Measurements from ENCODE around the gene FBP2. TPM values are rescaled to one million over a fixed set of nuclear protein-coding genes. Genes with fewer than 3 reads are reported as not detected.
"Not testable (repeated sequence)": the region's sequence is repeated elsewhere in the genome, so short reads cannot be mapped to it uniquely, and the experiment has no call there.

FBP2 gene
- total RNA-seq, 4 donors from 2014 or later: not detected

DNA sequence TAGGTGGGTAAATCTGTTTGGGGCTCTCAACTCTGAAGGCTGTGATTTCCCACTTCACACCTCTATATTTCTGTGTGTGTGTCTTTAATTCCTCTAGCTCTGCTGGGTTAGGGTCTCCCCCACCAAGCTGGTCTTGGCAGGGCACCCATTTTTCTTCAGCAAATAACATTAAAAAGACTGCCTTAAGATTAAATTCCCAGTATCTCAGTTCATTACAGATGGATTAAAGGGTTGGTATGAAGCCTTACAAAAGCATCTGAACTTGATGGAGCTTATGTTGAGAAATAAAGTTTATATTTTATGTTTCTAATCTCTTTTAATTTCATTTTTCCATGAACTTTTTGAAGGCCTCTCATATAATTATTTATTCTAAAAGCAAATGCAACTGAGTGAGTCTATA is 27.1 kb downstream of the FBP2 start:
- ATAC-seq (ENCODE audit: low FRiP score) (no peak), DNase-seq (ENCODE audit: low spot score) (no peak)
- TF ChIP-seq, protein P1, sequence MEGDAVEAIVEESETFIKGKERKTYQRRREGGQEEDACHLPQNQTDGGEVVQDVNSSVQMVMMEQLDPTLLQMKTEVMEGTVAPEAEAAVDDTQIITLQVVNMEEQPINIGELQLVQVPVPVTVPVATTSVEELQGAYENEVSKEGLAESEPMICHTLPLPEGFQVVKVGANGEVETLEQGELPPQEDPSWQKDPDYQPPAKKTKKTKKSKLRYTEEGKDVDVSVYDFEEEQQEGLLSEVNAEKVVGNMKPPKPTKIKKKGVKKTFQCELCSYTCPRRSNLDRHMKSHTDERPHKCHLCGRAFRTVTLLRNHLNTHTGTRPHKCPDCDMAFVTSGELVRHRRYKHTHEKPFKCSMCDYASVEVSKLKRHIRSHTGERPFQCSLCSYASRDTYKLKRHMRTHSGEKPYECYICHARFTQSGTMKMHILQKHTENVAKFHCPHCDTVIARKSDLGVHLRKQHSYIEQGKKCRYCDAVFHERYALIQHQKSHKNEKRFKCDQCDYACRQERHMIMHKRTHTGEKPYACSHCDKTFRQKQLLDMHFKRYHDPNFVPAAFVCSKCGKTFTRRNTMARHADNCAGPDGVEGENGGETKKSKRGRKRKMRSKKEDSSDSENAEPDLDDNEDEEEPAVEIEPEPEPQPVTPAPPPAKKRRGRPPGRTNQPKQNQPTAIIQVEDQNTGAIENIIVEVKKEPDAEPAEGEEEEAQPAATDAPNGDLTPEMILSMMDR (IDR thresholded peaks at IDR 0.05): no peak

DNA sequence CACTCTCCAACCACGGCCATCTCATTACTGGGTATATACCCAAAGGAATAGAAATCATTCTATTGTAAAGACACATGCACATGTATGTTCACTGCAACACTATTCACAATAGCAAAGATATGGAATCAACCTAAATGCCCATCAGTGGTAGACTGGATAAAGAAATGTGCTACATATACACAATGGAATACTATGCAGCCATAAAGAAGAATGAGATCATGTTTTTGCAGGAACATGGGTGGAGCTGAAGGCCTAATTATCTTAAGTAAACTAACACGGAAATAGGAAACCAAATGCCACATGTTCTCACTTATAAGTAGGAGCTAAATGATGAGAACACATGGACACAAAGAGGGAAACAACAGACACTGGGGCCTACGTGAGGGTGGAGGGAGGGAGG is 29.3 kb downstream of the FBP2 start:
- DNase-seq (ENCODE audit: low spot score): not testable (repeated sequence)

DNA sequence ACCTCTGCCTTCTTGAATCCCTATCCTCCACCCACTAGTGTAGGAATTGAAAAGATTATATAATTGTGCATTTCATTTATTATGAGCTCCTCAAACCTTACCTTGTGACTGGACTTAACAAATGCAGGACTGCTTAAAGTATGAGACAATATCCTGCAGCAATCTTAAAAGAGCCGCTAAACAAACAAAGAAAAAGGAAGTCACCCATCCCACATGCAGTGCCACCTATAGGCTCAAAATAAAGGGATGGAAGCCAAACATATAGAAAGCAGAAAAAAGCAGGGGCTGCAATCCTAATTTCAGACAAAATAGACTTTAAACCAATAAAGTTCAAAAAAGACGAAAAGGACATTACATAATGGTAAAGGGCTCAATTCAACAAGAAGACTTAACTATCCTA is 30.1 kb downstream of the FBP2 start:
- DNase-seq (ENCODE audit: low spot score): no peak
- TF ChIP-seq, protein P1 (IDR thresholded peaks at IDR 0.05): no peak
- ATAC-seq (ENCODE audit: low FRiP score): no peak

More for the DNA sequence above, 29.3 kb downstream of the FBP2 start:
- ATAC-seq (ENCODE audit: low FRiP score): not testable (repeated sequence)

DNA sequence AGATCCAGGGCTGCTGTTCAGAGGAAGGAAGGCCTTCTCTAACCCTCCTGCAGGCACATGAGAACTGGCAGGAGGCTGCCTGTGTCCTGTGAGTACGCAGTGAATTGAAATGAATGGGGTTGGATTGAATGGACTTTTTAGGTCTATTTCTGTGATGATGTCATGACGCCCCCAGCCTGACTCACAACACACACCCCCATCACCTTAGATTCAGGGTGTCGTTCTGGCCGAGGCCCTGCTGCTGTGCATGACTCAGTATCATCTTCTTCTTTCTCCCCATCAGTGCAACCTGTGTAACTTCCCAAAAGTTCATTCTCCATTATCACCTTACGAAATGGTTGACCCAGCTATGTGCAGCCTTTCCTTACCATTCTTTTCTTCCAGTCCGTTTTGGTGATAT is 33.4 kb downstream of the FBP2 start:
- DNase-seq (ENCODE audit: low spot score): no peak

DNA sequence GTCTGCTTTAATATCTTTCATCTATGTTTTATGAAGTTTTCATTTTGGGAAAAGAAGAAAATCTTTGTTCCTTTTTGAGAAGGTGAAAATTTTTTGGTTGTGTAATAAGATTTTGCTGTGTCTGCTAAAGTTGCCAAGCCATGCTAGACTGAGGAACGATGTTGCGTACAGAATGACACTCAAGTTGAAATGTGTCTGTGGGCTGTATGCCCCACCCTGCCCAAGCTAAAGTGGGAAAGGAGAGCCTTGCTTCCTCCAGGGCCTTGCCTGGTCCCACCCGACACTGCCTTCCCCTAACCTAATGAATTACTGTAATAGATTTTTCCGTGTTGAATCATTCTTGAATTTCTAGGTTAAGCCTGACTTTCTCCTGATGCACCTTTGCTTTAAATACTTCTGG is 36.2 kb downstream of the FBP2 start:
- ATAC-seq (ENCODE audit: low FRiP score) (no peak), DNase-seq (ENCODE audit: low spot score) (no peak)
- TF ChIP-seq, protein P1 (IDR thresholded peaks at IDR 0.05): no peak

More for the DNA sequence above, 33.4 kb downstream of the FBP2 start:
- no peak for ATAC-seq (ENCODE audit: low FRiP score)
- TF ChIP-seq, protein P1 (IDR thresholded peaks at IDR 0.05): no peak

DNA sequence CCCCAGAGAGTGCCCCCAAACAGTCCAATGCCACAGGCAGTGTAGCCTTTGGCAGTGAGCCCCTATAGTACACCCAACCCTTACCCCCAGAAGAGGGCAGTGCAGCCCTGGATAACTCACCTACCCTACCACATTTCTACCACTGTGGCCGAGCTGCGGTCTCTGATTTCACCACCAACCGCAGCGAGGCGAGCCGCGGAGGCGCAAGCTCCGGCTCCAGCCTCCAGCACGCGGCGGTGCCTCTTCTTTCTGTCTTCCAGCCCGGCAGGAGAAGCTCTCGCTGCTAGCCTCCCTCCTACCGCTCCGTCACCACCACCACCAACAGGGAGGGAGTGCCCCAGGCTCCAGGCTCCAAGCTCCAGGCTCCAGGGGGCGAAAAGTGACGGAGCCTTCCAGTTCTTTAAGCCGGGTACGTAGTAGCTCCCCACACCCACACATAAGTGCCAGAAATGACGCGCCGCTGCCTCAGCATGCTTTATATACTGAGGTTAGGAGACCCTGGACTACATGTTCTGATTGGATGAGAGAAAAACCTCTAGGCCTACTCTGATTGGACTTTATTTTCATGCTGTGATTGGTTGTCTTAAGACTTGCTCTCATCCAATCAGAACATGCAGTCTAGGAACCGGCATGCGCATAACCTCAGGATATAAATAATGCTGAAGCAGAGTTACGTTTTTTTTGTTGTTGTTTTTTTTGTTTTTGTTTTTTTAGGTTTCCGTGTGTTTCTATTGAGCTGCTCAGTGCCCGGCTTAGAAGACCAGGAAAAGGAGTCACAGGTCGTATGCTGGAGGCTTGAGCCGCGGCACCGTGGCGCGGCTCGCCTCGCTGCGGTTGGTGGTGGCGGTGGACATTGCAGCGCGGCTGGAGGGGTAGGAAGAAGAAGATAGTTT is 38.9 kb downstream of the FBP2 start, which contains the start of gene PCAT7:
TSS of gene PCAT7 (plus strand) at position 645 of the 893 bp plus-strand sequence.
- no peak for DNase-seq (ENCODE audit: low spot score)
- no peak for ATAC-seq (ENCODE audit: low FRiP score)
- TF ChIP-seq, protein P1 (IDR thresholded peaks at IDR 0.05): no peak

DNA sequence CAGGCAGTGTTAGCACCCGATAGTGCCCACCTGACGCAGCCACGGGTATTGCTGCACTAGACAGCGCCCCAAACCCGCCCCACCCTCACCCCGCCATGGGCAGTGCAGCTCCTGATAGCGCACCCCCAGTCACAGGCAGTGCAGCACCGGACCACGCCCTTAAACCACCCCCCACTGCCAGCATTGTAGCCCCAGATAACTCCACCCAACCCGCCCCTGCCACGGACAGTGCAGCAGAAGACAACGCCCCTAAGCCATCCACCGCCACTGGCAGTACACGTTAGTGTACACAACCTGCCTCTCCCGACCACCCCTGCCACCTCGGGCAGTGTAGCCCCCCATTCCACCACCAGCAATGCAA is 39.6 kb downstream of the FBP2 start:
- ATAC-seq (ENCODE audit: low FRiP score) (no peak), DNase-seq (ENCODE audit: low spot score) (no peak)

More for the DNA sequence above, 39.6 kb downstream of the FBP2 start:
- TF ChIP-seq, protein P1 (IDR thresholded peaks at IDR 0.05): no peak

All from omental fat pad (tissue), 4 donors.